Endothelial cell of umbilical vein (primary cell): ENCODE results near the gene MCM3AP. TPM values are rescaled to one million over a fixed set of nuclear protein-coding genes. Genes with fewer than 3 reads are reported as not detected.

Source experiments
- BruUV-seq: library from RNA; stranded (reverse); fragments of 400-500 nt; replicated peaks from 2 replicates; lab custom pipeline; 2021; lab: Mats Ljungman, UMichigan
- CTCF ChIA-PET: fragments of 300-600, 350-600 bp; sonication (Branson Sonifier 250); formaldehyde crosslinking; loops from one replicate; lab custom pipeline; 2021; ENCODE audit warnings: antibody characterized with exemption, inconsistent platforms; lab: Charles Lee
- POLR2A ChIA-PET: fragments of 300-600, 350-600 bp; sonication (Branson Sonifier 250); formaldehyde crosslinking; loops from one replicate; lab custom pipeline; 2021; ENCODE audit warnings: antibody characterized with exemption, inconsistent platforms; lab: Charles Lee
- DNase-seq: peaks from one replicate; pipeline ENCODE4 v3.0.0-alpha.2; 2011; ENCODE audit warnings: low read depth, low spot score
- FAIRE-seq: peaks from 2 replicates; lab custom pipeline; 2011; peaks lifted over from hg19 to GRCh38; lab: Jason Lieb, UNC
- H2AFZ ChIP-seq: 2 replicates; pipeline ENCODE4 v1.6.0; 2012; ENCODE audit warnings: low read depth, low read length, control low read depth, inconsistent platforms
- H3K27ac ChIP-seq: 2 replicates; pipeline ENCODE4 v1.5.1; 2011; ENCODE audit warnings: low read depth, mild to moderate bottlenecking, control low read depth, low read length, moderate library complexity; ENCODE audit not compliant: insufficient read depth
- H3K27me3 ChIP-seq, 2 experiments: 2 replicates each; pipeline versions ENCODE4 v1.6.0 to v1.6.1; 2011; ENCODE audit warnings: low read length in 2 of 2, mixed read lengths in 1 of 2; ENCODE audit not compliant: control insufficient read depth in 2 of 2, insufficient read depth in 2 of 2
- H3K36me3 ChIP-seq, 2 experiments: 2 replicates in 1 of 2; 3 replicates in 1 of 2; pipeline ENCODE4 v1.5.1; 2011; ENCODE audit warnings: low read length in 2 of 2, mild to moderate bottlenecking in 1 of 2, moderate library complexity in 1 of 2; ENCODE audit not compliant: control insufficient read depth in 2 of 2, insufficient read depth in 2 of 2; ENCODE audit errors: extremely low read depth in 1 of 2
- H3K4me1 ChIP-seq: 3 replicates; pipeline ENCODE4 v1.5.1; 2011; ENCODE audit warnings: mild to moderate bottlenecking, low read length; ENCODE audit not compliant: control insufficient read depth, insufficient read depth; ENCODE audit errors: extremely low read depth
- H3K4me2 ChIP-seq: 2 replicates; pipeline ENCODE4 v1.6.1; 2011; ENCODE audit warnings: low read length, control low read depth, mixed read lengths; ENCODE audit not compliant: insufficient read depth
- H3K4me3 ChIP-seq, 3 experiments: fragments of 200-600 bp in 1 of 3; sonication (generic), shearing (Covaris generic) in 1 of 3; replicated peaks in 1 of 3; 2 replicates each; pipeline ENCODE4 v1.5.1; 2011 to 2016; ENCODE audit warnings: control low read depth in 3 of 3, low read length in 3 of 3, mild to moderate bottlenecking in 2 of 3, inconsistent platforms in 1 of 3, low read depth in 1 of 3, moderate library complexity in 1 of 3; ENCODE audit not compliant: insufficient read depth in 1 of 3
- H3K79me2 ChIP-seq: 2 replicates; pipeline ENCODE4 v1.6.0; 2012; ENCODE audit warnings: low read length, inconsistent platforms; ENCODE audit not compliant: control insufficient read depth, insufficient read depth
- H3K9ac ChIP-seq: replicated peaks from 2 replicates; pipeline ENCODE3; 2011; ENCODE audit warnings: low read length, control low read depth; ENCODE audit not compliant: insufficient read depth; ENCODE audit errors: extremely low read depth
- H3K9me1 ChIP-seq: replicated peaks from 3 replicates; pipeline ENCODE4 v1.6.0; 2011; ENCODE audit warnings: mild to moderate bottlenecking, low read length; ENCODE audit not compliant: control insufficient read depth, insufficient read depth; ENCODE audit errors: extremely low read depth
- H3K9me3 ChIP-seq: replicated peaks from 2 replicates; pipeline ENCODE4 v1.5.1; 2012; ENCODE audit warnings: low read length, inconsistent platforms; ENCODE audit not compliant: control insufficient read depth, insufficient read depth
- H4K20me1 ChIP-seq: replicated peaks from 2 replicates; pipeline ENCODE3; 2011; ENCODE audit warnings: mild to moderate bottlenecking, low read length; ENCODE audit not compliant: control insufficient read depth, insufficient read depth; ENCODE audit errors: extremely low read depth
- CTCF ChIP-seq, 2 donors: IDR thresholded peaks; 1 replicate in 1 of 2; 2 replicates in 1 of 2; pipeline ENCODE4 v1.5.1; 2011; ENCODE audit warnings: low read length in 2 of 2, mild to moderate bottlenecking in 2 of 2, moderate library complexity in 2 of 2, control low read depth in 1 of 2, inconsistent platforms in 1 of 2, low read depth in 1 of 2; ENCODE audit not compliant: insufficient read depth in 1 of 2; ENCODE audit errors: extremely low read depth in 1 of 2
- EZH2 ChIP-seq: IDR thresholded peaks from 2 replicates; pipeline ENCODE4 v1.6.1; 2012; ENCODE audit warnings: borderline replicate concordance, low read depth, mild to moderate bottlenecking, moderate library complexity, low read length, inconsistent platforms; ENCODE audit not compliant: severe bottlenecking
- FOS ChIP-seq: IDR thresholded peaks from 2 replicates; pipeline ENCODE4 v1.6.1; 2011; ENCODE audit warnings: mild to moderate bottlenecking, low read length, moderate library complexity, borderline replicate concordance; ENCODE audit not compliant: insufficient read depth
- GATA2 ChIP-seq: IDR thresholded peaks from 2 replicates; pipeline ENCODE4 v1.7.0; 2011; ENCODE audit warnings: low read depth, mild to moderate bottlenecking, moderate library complexity, mixed read lengths, low read length; ENCODE audit not compliant: insufficient read length, insufficient read depth
- JUN ChIP-seq: IDR thresholded peaks from 2 replicates; pipeline ENCODE4 v1.6.1; 2011; ENCODE audit warnings: borderline replicate concordance, low read depth; ENCODE audit not compliant: insufficient read length, insufficient read depth
- MYC ChIP-seq: IDR thresholded peaks from one replicate; pipeline ENCODE4 v1.6.1; 2011; ENCODE audit warnings: mild to moderate bottlenecking, low read depth, low read length
- POLR2A ChIP-seq: IDR thresholded peaks from 2 replicates; pipeline ENCODE4 v1.6.1; 2012; ENCODE audit warnings: low read depth, mild to moderate bottlenecking, control low read depth, low read length
- POLR2AphosphoS5 ChIP-seq: IDR thresholded peaks from 2 replicates; pipeline ENCODE4 v1.6.1; 2012; ENCODE audit warnings: low read depth, mild to moderate bottlenecking, control low read depth, low read length, moderate library complexity; ENCODE audit not compliant: insufficient read depth
- dilution Hi-C: fragments of 300-500 bp; cut with MboI; formaldehyde crosslinking; loops from one replicate; pipeline ENCODE4 v1.15.0; 2019; ENCODE audit warnings: low sequenced_read_pairs; ENCODE audit not compliant: extremely low pct_ligation_motif_present
- intact Hi-C: fragments of 100-400 bp; cut with micrococcal nuclease; formaldehyde crosslinking; loops from one replicate; pipeline ENCODE4 v1.10.0; 2022
- polyA plus RNA-seq, 4 experiments: library from polyadenylated mRNA; depleted of rRNA in 3 of 4; stranded (reverse) in 3 of 4; unstranded in 1 of 4; fragments of >200 nt; gene quantifications; 2 replicates each; pipeline versions ENCODE4 v1.2.1 to v1.2.3, GENCODE V29; 2011 to 2012; ENCODE audit warnings: missing spikeins in 1 of 4
- total RNA-seq: library from RNA; stranded (reverse); gene quantifications from 2 replicates; pipeline ENCODE4 v1.2.3, GENCODE V29; 2021

Gene MCM3AP
- total and polyA plus RNA-seq, 2 donors (not counting 3 experiments of a cell fraction or from before 2014, with no cell fraction given), result 37.9 to 115 TPM

- CTCF ChIA-PET, result no interaction called here
- no peaks in the 10 kb centered on the region for H3K79me2 ChIP-seq
- H3K27me3 ChIP-seq, result no peaks in the 10 kb centered on the region
- intact Hi-C loops, result no loop called here
- DNase-seq (no peak), FAIRE-seq (no peak)
- H2AFZ ChIP-seq, result no peak overlapping the region
- H3K4me2 ChIP-seq, result no peak overlapping the region
- H3K4me1 ChIP-seq, result no peaks in the 10 kb centered on the region
- dilution Hi-C loops, result no loop called here
- no peak overlapping the region for H3K27ac ChIP-seq
- no peak for TF ChIP-seq JUN
- no peak for TF ChIP-seq POLR2AphosphoS5
- no peak for TF ChIP-seq MYC
- no peak for TF ChIP-seq POLR2A
- no peak for TF ChIP-seq CTCF (IDR thresholded peaks at IDR 0.05; ENCODE audit: extremely low read depth in 1 of 2, insufficient read depth in 1 of 2, low read depth in 1 of 2, low read length in 2 of 2)
- no peak for TF ChIP-seq EZH2
- TF ChIP-seq FOS, result no peak
- no peak for TF ChIP-seq GATA2
- no peaks in the 10 kb centered on the region for H4K20me1 ChIP-seq
- H3K9ac ChIP-seq, result no peak overlapping the region
- H3K36me3 ChIP-seq, result peaks cover 25 to 42% of the 10 kb centered on the region in 2 experiments
- POLR2A ChIA-PET, result no interaction called here
- H3K9me1 ChIP-seq, result no peaks in the 10 kb centered on the region
- no peaks in the 10 kb centered on the region for H3K9me3 ChIP-seq
- no peak overlapping the region for H3K4me3 ChIP-seq
- BruUV-seq, result no TSS peak
These were observed 88.7 kb downstream of the MCM3AP start for GRCh38 chr21:46196733-46197132.
